Measurements from ENCODE around the gene ADAMTS10. TPM values are rescaled to one million over a fixed set of nuclear protein-coding genes. Genes with fewer than 3 reads are reported as not detected.

Gene ADAMTS10
- total and polyA plus RNA-seq, 2 donors = 19.6 to 41.7 TPM

GRCh38 chr19:8592231-8593009 lies 18.1 kb downstream of the ADAMTS10 start:
- H3K4me1 ChIP-seq (ENCODE audit: control insufficient read depth in 2 of 2, insufficient read depth in 2 of 2, low read length in 2 of 2) = peaks cover 0 to 15% of the 10 kb centered on the region in 2 donors
- H3K27ac ChIP-seq (ENCODE audit: low read depth in 1 of 2, low read length in 1 of 2) = no peak overlapping the region
- H3K36me3 ChIP-seq (ENCODE audit: control insufficient read depth in 2 of 2, insufficient read depth in 2 of 2, low read length in 1 of 2) = peaks cover 5 to 13% of the 10 kb centered on the region in 2 donors
- WGBS = 3% methylated on average over 55 of the region's 55 CpGs
- H3K27me3 ChIP-seq (ENCODE audit: control insufficient read depth in 2 of 2, insufficient read depth in 1 of 2, low read length in 1 of 2) = peaks cover 0 to 20% of the 10 kb centered on the region in 2 donors
- no peak overlapping the region for H3K4me3 ChIP-seq (ENCODE audit: low read length in 2 of 2)
- H3K9me3 ChIP-seq (ENCODE audit: control insufficient read depth in 2 of 2, insufficient read depth in 1 of 2, low read length in 1 of 2) = peaks cover 6 to 25% of the 10 kb centered on the region in 2 donors
- DNase-seq (ENCODE audit: low read depth in 6 of 9, low spot score in 9 of 9) = peak in 6 of 9 donors; percentile 50 to 87 (median 78)

- peaks cover 0 to 20% of the 10 kb centered on the region in 2 donors for H3K27me3 ChIP-seq (ENCODE audit: control insufficient read depth in 2 of 2, insufficient read depth in 1 of 2, low read length in 1 of 2)
- 97% methylated on average over 32 of the region's 32 CpGs for WGBS
- DNase-seq (ENCODE audit: low read depth in 6 of 9, low spot score in 9 of 9) = no peak
- H3K4me1 ChIP-seq (ENCODE audit: control insufficient read depth in 2 of 2, insufficient read depth in 2 of 2, low read length in 2 of 2) = peaks cover 0 to 15% of the 10 kb centered on the region in 2 donors
- H3K36me3 ChIP-seq (ENCODE audit: control insufficient read depth in 2 of 2, insufficient read depth in 2 of 2, low read length in 1 of 2) = peaks cover 5 to 7% of the 10 kb centered on the region in 2 donors
- peaks cover 6 to 18% of the 10 kb centered on the region in 2 donors for H3K9me3 ChIP-seq (ENCODE audit: control insufficient read depth in 2 of 2, insufficient read depth in 1 of 2, low read length in 1 of 2)
- H3K4me3 ChIP-seq (ENCODE audit: low read length in 2 of 2) = no peak overlapping the region
- no peak overlapping the region for H3K27ac ChIP-seq (ENCODE audit: low read depth in 1 of 2, low read length in 1 of 2)
These were observed 21.3 kb downstream of the ADAMTS10 start for GRCh38 chr19:8589177-8589714.

- WGBS = 96% methylated on average over 34 of the region's 34 CpGs
- Histone ChIP-seq H3K4me3 (ENCODE audit: low read length in 2 of 2) (no peak overlapping the region), H3K36me3 (ENCODE audit: control insufficient read depth in 2 of 2, insufficient read depth in 2 of 2, low read length in 1 of 2) (peaks cover 5 to 7% of the 10 kb centered on the region in 2 donors), H3K27me3 (ENCODE audit: control insufficient read depth in 2 of 2, insufficient read depth in 1 of 2, low read length in 1 of 2) (peaks cover 0 to 3% of the 10 kb centered on the region in 2 donors), H3K4me1 (ENCODE audit: control insufficient read depth in 2 of 2, insufficient read depth in 2 of 2, low read length in 2 of 2) (no peaks in the 10 kb centered on the region), H3K9me3 (ENCODE audit: control insufficient read depth in 2 of 2, insufficient read depth in 1 of 2, low read length in 1 of 2) (no peaks in the 10 kb centered on the region), H3K27ac (ENCODE audit: low read depth in 1 of 2, low read length in 1 of 2) (no peak overlapping the region)
- peak in 1 of 9 donors; percentile 45 for DNase-seq (ENCODE audit: low read depth in 6 of 9, low spot score in 9 of 9)
These were observed 24.4 kb downstream of the ADAMTS10 start for GRCh38 chr19:8585894-8586750.

GRCh38 chr19:8584965-8585893 lies 25.3 kb downstream of the ADAMTS10 start:
- Histone ChIP-seq H3K4me1 (ENCODE audit: control insufficient read depth in 2 of 2, insufficient read depth in 2 of 2, low read length in 2 of 2) (peaks cover 2 to 7% of the 10 kb centered on the region in 2 donors), H3K27me3 (ENCODE audit: control insufficient read depth in 2 of 2, insufficient read depth in 1 of 2, low read length in 1 of 2) (peaks cover under 1% of the 10 kb centered on the region in 2 donors), H3K9me3 (ENCODE audit: control insufficient read depth in 2 of 2, insufficient read depth in 1 of 2, low read length in 1 of 2) (no peaks in the 10 kb centered on the region), H3K36me3 (ENCODE audit: control insufficient read depth in 2 of 2, insufficient read depth in 2 of 2, low read length in 1 of 2) (peaks cover 5 to 7% of the 10 kb centered on the region in 2 donors), H3K27ac (ENCODE audit: low read depth in 1 of 2, low read length in 1 of 2) (no peak overlapping the region), H3K4me3 (ENCODE audit: low read length in 2 of 2) (no peak overlapping the region)
- 98% methylated on average over 71 of the region's 71 CpGs for WGBS
- DNase-seq (ENCODE audit: low read depth in 6 of 9, low spot score in 9 of 9) = no peak

- DNase-seq (ENCODE audit: low read depth in 6 of 9, low spot score in 9 of 9) = peak; percentile 66 to 90 (median 83)
- Histone ChIP-seq H3K36me3 (ENCODE audit: control insufficient read depth in 2 of 2, insufficient read depth in 2 of 2, low read length in 1 of 2) (no peaks in the 10 kb centered on the region), H3K27ac (ENCODE audit: low read depth in 1 of 2, low read length in 1 of 2) (no peak overlapping the region), H3K9me3 (ENCODE audit: control insufficient read depth in 2 of 2, insufficient read depth in 1 of 2, low read length in 1 of 2) (no peaks in the 10 kb centered on the region), H3K4me3 (ENCODE audit: low read length in 2 of 2) (no peak overlapping the region), H3K4me1 (ENCODE audit: control insufficient read depth in 2 of 2, insufficient read depth in 2 of 2, low read length in 2 of 2) (peaks cover 10 to 35% of the 10 kb centered on the region in 2 donors), H3K27me3 (ENCODE audit: control insufficient read depth in 2 of 2, insufficient read depth in 1 of 2, low read length in 1 of 2) (peaks cover 15 to 29% of the 10 kb centered on the region in 2 donors)
- 5% methylated on average over 21 of the region's 21 CpGs for WGBS
These were observed 29.7 kb downstream of the ADAMTS10 start for GRCh38 chr19:8580710-8581281.

GRCh38 chr19:8578642-8579265 lies 31.8 kb downstream of the ADAMTS10 start:
- Histone ChIP-seq H3K36me3 (ENCODE audit: control insufficient read depth in 2 of 2, insufficient read depth in 2 of 2, low read length in 1 of 2) (no peaks in the 10 kb centered on the region), H3K27me3 (ENCODE audit: control insufficient read depth in 2 of 2, insufficient read depth in 1 of 2, low read length in 1 of 2) (peaks cover 15 to 29% of the 10 kb centered on the region in 2 donors), H3K4me1 (ENCODE audit: control insufficient read depth in 2 of 2, insufficient read depth in 2 of 2, low read length in 2 of 2) (peaks cover 13 to 43% of the 10 kb centered on the region in 2 donors), H3K9me3 (ENCODE audit: control insufficient read depth in 2 of 2, insufficient read depth in 1 of 2, low read length in 1 of 2) (peaks cover 0 to 3% of the 10 kb centered on the region in 2 donors), H3K27ac (ENCODE audit: low read depth in 1 of 2, low read length in 1 of 2) (no peak overlapping the region), H3K4me3 (ENCODE audit: low read length in 2 of 2) (no peak overlapping the region)
- 19% methylated on average over 17 of the region's 17 CpGs for WGBS
- peak in 7 of 9 donors; percentile 60 to 87 (median 78) for DNase-seq (ENCODE audit: low read depth in 6 of 9, low spot score in 9 of 9)

- H3K27ac ChIP-seq (ENCODE audit: low read depth in 1 of 2, low read length in 1 of 2) = no peak overlapping the region
- WGBS = 69% methylated on average over 4 of the region's 4 CpGs
- H3K27me3 ChIP-seq (ENCODE audit: control insufficient read depth in 2 of 2, insufficient read depth in 1 of 2, low read length in 1 of 2) = peaks cover 15 to 29% of the 10 kb centered on the region in 2 donors
- H3K9me3 ChIP-seq (ENCODE audit: control insufficient read depth in 2 of 2, insufficient read depth in 1 of 2, low read length in 1 of 2) = peaks cover 0 to 3% of the 10 kb centered on the region in 2 donors
- H3K4me3 ChIP-seq (ENCODE audit: low read length in 2 of 2) = no peak overlapping the region
- H3K36me3 ChIP-seq (ENCODE audit: control insufficient read depth in 2 of 2, insufficient read depth in 2 of 2, low read length in 1 of 2) = no peaks in the 10 kb centered on the region
- H3K4me1 ChIP-seq (ENCODE audit: control insufficient read depth in 2 of 2, insufficient read depth in 2 of 2, low read length in 2 of 2) = peaks cover 13 to 43% of the 10 kb centered on the region in 2 donors
- no peak for DNase-seq (ENCODE audit: low read depth in 6 of 9, low spot score in 9 of 9)
These were observed 32.8 kb downstream of the ADAMTS10 start for GRCh38 chr19:8577741-8578140.

Measured in thymus (tissue), 11 donors.